Stimulated activated CD4-positive, alpha-beta T cell treated with anti-CD3 and anti-CD28 coated beads, Interleukin-4, amount 100 ng/mL, for 1 hour (primary cell): Measurements from ENCODE around the gene ZNF683.
"Not testable (repeated sequence)": the region's sequence is repeated elsewhere in the genome, so short reads cannot be mapped to it uniquely, and the experiment has no call there.

Experiments used
- DNase-seq: peaks from one replicate; pipeline ENCODE4 v3.0.0-alpha.2; 2020

Gene ZNF683

DNA sequence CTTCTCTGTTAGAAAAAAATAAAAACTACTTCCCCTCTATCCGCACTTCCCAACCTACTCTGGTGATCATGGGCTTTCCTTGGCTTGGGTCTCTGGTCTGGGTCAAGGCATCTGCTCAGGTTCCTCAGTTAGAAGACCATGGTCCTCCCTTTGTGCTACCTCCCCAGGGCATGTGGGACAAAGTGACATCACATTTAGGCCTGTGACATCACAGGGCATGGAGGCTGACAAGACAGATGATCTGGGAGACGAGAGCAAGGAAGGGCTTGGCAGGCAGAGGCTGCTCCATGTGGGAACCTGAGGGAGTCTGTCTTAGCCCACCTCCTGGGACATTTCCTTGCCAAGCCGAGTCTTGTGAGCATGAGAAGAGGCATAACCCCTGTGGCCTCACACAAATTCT lies at the start of gene ZNF683:
Gene ZNF683 (minus strand): TSS at position 140 of the 400 bp plus-strand sequence. CDS start 4,179 bp downstream, outside the sequence.
- not testable (repeated sequence) for DNase-seq

DNA sequence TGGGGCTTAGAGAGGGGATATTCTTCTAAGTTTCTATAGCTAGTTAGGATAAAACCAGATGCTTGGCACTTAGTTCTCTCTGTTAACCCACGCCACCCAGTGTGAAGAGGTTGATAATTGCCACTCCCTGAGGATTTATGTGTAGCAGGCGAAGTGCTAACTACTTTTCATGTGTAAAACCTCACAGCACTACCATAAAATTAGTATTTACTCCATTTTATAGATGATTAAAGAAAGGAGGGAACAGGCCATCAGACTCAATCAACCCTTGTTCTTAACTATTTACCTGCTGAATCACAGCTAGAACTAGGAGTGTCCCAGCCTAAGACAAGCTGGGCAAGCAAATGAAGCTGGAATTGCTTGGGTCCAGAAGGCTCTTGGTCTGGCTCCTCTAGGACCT lies 46.9 kb upstream of the ZNF683 start:
- DNase-seq: no peak

DNA sequence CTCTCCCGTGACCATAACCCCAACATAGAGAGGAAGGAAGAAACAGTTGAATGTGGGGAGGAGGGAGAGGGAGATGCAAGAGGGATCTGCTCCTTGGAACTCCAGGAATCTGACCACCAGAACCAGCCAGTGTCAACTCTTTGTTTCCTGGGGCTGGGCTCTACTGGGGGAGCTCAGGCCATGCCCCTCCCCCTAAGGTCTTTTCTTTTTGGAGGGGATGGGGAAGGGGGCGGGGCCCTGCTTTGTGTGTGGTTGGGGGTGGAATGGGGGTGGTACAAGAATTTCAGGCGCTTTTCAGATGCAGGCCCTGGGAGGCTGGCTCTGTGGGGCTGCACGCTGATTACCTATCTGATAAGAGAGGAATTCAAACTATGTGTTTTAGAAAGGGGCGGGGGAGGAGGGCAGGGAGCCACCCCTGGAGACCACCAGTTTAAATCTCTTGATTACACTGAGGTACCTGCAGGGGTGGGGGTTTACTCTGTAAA lies 46.4 kb upstream of the ZNF683 start:
- no peak for DNase-seq

DNA sequence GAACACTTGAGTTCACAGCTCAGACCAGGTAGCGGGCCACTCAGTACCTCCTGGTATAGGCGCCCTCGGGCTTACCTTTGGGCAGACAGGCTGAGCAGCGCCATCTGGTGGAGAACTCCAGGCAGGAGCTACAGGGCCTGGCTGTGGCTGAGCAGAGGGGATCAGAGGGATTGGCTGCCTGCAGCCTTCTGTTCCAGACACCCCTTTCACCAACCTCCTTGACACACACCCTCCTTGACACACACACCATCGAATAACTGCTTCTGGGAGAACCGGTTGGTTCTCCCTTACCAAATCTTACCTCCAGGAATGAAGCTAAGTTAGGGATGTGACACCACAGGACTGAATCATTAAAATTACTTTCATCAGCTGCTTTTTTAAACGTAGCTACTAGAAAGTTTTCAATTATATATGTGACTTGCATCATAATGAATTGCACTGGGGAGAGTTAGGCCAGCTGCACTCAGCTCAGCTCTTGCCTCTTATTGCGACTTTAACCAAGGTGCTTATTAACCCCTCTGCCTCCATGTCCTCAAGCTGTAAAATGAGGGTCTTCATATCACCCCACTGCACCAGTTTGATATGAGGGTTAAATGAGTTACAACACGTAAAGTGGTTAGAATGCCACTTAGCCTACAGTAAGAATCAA lies 44.7 kb upstream of the ZNF683 start:
- peak; percentile 85 for DNase-seq

DNA sequence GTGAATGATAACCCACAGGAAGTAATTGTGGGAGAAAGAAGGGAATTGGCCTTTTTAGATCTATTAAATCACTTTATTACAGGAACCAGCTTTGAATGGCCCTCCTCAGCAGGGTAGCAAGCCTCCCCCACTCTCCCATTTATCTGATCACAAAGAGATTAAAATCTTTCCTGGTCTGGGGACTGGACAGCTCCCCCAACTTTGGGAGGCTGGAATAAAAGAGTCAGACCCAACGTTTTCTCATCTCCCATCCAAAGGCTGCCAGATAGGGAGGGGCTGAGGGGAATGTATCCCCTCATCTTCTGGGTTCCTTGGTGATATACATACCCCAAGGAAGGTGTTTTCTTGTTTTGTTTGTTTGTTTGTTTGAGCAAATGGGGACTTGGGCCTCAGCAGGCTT lies 40.5 kb upstream of the ZNF683 start:
- DNase-seq: no peak

DNA sequence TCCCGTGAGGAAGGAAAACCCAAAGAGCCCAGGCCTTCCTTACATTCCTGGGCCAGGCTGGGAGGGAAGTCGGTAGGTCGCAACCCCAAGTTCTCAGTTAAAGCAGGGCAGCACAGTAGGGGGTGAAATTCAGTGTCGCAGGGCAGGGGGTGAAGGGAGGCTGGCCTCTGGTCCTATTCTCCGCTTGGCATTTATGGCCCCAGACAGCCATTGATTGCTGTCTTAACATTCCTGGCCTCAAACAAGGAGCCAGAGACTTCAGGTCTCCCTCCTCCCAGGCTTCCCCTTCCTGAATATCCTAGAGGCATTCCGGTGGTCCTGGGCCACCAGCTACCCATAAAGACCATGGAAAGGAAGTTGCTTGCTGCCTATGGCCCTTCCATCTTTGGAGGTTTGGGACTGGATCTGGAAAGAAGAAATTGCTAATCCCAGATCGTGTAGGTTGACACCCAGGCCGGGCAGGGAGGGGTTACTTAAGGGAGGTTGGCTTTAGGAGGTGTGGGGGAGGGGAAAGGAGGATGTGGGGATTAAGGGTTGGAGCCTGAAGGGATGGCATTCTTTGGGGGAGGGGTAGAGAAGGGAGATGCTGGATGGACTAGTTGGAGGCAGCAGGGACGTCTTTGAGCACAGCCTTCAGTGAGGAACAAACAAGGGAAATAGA lies 39.8 kb upstream of the ZNF683 start:
- DNase-seq: no peak

DNA sequence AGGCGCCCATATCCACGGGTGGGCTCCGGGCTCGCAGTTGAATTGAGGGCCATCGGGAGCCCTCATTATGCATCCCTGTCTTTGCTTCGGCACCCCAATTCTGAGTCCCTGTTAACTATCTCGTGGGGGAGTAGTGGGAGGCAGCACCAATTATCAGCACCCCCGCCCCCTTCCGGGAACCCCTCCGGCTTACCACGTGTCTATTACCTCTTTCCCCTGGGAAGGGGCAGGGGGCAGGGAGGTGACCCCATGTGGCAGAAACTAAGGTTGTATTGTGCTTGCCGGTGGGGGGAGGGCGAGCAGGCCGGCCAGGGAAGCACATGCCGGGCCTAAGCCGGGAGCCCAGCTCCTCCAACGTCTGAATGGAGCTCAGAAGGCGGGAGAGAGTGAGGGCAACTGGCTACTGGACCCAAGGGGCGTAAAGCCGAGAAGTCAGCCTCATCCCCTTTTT lies 39.1 kb upstream of the ZNF683 start:
- DNase-seq: no peak

DNA sequence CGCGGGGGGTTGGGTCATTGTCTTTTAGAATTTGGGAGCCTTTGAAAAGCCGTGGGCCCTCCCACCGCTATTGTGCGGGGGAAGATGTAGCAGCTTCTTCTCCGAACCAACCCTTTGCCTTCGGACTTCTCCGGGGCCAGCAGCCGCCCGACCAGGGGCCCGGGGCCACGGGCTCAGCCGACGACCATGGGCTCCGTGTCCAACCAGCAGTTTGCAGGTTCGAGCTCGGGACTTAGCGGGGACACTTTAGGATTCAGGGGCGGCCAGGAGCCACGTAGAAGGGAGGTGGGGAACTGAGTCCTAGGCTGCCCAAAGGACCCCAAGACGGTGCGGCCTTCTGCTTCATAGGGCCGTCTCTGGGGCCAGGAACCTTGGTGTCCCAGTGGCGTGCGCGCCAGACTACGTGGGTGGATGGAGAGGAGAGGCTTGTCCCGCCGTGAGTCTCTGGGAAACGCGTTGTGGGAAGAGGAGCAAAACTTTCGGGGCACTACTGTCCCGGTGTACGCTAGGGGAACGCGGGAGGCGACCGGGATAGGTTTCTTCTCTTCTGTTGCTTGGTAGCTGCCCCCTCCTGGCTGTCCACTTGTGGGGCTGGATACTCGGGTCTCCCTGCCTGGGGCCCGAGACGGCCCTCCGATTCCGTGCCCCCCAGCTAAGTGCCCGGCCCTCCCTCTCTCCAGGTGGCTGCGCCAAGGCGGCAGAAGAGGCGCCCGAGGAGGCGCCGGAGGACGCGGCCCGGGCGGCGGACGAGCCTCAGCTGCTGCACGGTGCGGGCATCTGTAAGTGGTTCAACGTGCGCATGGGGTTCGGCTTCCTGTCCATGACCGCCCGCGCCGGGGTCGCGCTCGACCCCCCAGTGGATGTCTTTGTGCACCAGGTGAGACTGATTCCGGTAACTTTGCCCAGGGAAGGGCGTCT lies 38.4 kb upstream of the ZNF683 start, which contains the start of gene LIN28A:
Gene LIN28A (plus strand): TSS at position 112 of the 918 bp plus-strand sequence. CDS start 75 bp downstream, at position 187.
- DNase-seq: no peak

DNA sequence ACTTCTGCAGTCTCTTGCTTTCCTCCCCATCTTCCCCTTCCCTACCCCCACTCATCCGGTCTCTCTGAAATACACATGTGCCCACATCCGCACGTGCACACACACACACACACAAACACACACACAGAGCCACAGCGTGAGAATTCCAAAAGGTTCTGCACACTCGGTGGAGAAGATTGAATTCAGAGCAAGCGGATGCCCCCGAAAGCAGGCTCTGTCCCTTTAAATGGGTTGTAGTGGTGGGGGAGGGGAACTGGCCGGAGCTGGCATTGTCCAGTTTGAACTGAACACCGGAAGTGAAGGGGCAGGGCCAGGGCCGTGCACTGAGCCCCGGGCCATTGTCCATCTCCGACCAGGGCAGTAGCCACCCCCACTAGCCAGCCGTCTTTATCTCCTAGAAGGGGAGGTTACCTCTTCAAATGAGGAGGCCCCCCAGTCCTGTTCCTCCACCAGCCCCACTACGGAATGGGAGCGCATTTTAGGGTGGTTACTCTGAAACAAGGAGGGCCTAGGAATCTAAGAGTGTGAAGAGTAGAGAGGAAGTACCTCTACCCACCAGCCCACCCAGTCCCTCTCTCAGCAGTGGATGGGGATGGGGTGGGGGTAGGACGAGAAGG lies 36.7 kb upstream of the ZNF683 start:
- no peak for DNase-seq

DNA sequence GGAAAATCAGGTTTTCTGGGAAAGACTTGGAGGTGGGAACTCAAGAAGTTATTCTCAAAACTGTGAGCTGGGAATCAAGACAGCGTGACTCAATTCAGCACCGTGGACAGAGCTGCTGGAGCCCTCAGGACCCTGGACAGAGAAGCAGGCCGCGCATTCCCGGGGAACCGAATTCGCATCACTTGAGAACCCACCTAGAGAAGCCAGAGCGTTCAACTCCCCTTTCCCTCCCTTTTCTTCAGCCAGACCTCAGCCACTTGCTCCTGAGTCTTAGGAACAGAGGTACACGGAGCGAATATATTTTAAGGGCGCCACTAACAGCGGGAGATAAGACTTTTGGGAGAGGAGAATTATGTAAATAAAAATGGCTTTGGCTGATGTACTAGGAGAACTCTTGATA lies 36.1 kb upstream of the ZNF683 start:
- peak; percentile 76 for DNase-seq

DNA sequence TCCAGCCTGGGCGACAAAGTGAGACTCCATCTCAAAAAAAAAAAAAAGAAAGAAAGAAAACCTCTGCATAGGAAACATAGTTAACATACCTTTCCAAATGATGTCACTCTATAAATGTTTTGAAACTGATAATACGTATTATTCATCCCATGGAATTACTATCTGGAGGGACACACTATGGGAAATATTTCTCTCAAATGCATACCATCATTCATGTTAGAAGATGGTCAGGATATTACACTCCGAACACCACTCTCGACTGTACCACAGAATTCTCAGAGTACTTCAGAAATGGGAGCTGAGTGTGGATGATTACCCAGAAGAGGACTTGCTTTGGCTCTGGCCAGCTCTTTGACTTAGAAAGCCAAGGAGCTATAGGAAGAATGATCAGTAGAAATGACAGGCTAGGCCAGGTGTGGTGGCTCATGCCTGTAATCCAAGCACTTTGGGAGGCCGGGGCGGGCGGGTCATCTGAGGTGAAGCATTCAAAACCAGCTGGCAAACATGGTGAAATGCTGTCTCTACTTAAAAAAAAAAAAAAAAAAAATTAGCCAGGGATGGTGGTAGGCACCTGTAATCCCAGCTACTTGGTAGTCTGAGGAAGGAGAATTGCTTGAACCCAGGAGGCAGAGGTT lies 32.8 kb upstream of the ZNF683 start:
- DNase-seq: no peak

DNA sequence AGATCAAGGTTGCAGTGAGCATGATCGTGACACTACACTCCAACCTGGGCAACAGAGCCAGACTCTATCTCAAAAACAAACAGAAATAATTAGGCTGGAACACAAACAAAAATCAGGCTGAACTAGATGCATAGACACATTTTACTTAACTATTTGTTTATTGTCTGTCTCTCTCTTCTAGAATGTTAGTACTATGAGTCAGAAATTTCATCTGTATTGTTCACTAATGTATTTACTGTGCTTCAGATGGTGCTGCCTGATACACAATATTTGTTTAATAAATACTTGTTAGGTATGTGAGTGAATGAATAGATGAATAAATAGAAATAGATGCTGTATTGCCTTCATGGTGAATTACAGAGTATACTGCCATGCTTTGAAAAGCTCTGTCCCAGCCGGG lies 32.1 kb upstream of the ZNF683 start:
- DNase-seq: no peak

DNA sequence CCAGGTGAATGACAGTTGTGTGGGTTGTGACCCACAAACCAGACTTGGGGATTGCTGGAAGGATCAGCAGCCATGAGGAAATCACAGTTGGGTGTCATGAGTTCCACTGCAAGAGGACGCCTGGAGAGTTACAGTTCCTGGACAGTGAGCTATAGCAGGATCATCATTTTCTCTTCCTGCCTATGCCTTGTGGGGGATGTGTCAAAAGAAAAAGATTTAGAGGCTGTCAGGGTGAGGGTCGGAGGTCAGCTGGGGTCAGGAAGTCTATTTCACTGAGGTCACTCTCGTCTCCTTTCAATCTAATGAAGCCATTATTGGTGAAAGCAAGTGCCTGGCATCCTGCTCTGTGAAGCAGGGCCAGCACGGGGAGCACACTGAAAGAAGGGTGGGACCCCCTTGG lies 31.1 kb upstream of the ZNF683 start:
- no peak for DNase-seq

DNA sequence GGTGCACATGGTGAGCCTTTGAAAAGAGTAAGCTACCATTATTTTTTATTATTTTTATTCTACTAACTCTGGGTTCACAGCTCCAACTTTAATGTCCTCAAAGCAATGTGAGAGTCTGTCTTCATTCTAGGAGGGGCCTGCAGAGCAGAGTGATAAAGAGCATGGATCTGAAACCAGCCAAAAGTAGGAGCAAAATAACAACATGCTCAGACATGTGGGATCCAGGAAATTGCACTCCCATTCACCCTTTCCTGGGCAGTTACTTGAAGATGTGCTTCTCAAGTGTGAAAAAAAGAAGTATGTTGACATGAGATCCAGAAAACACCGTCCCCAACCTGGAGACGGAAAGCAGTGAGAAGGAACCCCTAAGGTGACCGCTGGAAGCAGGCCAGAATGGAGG lies 29.3 kb upstream of the ZNF683 start:
- DNase-seq: no peak

DNA sequence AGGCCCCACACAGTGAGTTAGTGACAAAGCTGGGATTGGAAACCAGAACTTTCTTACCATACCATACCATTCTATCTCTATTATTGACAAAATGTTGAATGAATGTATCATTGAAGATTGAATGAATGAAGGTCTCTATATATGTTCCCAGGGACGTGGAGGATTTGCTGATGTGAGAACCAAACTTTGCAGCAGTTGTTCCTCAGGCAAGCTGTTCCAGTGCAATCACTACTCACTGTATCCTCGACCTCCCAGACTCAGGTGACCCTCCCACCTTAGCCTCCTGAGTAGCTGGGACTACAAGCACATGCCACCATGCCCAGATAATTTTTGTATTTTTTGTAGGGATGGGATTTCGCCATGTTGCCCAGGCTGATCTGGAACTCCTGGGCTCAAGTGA lies 26.5 kb upstream of the ZNF683 start:
- no peak for DNase-seq

DNA sequence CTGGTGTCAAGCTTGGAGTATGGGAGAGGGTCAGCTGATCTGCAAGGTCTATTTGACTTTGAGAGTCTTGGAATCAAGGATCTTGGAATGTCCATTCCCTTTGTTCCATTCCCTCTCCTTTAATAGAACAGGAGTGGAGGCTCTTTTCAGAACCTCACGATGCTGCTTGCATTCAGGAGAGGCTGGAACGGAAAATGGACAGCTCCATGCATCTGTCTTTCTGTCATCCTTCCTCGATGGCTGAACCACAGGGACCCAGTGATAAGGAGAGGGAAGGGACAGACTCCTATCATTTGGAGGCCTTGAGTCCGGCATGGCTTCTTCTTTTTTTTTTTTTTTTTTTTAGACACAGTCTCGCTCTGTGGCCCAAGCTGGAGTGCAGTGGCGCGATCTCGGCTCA lies 23.2 kb upstream of the ZNF683 start:
- no peak for DNase-seq

DNA sequence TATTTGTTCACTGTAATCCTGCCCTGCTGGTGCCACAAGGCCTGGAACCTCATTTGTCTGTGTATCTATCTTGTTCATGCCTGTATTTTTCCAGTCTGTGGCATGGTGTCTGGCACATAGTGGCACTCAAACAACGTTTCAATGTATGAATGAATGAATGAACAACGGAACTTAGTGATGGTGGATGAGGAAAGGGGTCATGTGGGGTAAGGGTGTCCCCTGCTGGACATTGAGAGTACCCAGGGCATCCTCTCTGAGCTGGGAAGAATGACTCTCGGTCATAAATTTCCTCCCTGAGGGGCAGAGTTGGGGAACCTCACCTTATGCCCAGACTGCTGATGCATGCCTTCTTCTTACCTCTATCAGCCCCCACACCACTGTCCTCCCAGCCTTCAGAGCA lies 18.9 kb upstream of the ZNF683 start:
- DNase-seq: no peak

DNA sequence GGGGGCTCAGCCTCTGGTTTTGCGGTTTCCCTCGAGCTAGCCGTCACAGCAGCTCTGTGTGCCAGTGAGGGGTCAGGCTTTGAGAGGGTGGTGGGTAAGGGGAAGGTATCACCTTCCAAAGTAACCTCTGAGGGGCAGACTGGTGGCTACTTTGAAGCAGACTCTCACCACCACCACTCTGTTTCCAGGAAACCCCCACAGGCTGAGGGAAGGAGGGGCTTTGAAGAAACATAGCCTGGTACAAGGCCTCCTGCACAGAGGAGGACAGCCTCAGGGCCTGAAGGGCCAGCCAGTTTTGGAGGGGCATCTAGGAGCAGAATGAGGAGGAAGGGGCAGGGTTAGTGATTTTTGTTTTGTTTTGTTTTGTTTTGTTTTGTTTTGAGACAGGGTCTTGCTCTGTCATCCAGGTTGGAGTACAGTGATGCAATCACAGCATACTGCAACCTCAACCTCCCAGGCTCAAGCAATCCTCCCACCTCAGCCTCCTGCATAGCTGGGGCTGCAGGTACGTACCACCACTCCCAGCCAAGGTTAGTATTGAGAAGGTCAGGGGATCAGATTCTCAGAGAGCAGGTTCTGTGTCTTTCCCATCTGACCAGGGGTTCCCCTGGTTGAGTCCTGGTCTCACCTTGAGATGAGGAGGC lies 17.2 kb upstream of the ZNF683 start:
- DNase-seq: no peak

DNA sequence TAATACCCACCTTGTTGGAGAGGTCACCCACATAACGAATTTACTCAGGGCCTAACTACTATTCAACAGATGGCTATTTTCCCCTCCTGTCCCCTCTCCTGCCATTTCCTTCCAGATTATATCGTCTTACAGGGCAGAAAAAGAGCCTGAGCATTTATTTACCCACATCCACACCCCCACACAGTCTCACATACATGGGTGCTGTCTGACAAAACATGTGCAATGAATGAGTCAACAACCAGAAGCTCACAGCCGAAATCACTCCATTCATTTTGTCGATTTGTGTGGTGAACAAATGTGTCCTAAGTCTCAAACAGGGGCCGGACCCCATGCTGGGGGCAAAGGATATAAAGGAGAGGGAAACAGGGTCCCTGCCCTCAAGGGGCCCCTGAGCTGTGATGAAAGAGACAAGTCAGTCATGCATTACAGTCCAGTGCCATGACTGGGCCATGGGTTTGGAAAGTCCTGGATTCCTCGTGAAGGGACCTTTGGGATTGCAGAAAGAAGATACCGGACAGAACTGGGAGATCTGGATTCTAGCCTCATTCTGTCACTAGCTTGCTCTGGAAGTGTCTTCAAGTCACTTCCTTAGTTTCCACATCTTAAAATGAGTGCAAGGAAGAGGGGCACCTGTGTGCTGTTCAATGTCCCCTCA lies 16.4 kb upstream of the ZNF683 start:
- no peak for DNase-seq

DNA sequence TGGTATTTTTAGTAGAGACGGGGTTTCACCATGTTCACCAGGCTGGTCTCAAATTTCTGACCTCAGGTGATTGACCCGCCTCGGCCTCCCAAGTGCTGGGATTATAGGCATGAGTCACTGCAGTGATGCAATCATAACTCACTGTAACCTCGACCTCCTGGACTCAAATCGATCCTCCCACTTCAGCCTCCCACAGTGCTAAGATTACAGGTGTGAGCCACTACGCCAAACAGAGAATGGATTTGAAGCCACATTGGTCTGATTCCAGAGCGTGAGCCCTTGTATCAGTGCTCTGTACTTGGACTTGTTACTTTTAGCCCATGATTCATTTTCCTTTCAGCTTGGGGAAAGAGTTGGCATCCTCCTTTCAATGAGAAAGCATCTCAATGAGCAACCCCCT lies 14.9 kb upstream of the ZNF683 start:
- DNase-seq: no peak

DNA sequence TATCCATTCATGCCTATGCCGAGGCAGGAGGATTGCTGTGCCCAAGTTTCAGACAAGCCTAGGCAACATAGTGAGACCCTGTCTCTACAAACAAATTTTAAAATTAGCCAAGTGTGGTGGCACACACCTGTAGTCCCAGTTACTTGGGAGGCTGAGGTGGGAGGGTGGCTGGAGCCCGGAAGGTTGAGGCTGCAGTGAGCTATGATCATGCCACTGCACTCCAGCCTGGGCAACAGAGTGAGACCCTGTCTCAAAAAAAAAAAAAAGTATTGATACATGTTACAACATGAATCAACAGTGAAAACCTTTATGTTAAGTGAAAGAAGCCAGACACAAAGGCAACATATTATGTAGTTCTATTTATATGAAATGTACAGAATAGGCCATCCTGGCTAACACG lies 12.5 kb upstream of the ZNF683 start:
- not testable (repeated sequence) for DNase-seq
